Liver (tissue), 9 donors: ENCODE measurements around the gene EP400. TPM values are rescaled to one million over a fixed set of nuclear protein-coding genes. Genes with fewer than 3 reads are reported as not detected.

ENCODE experiments used
- DNase-seq: peaks from one replicate; pipeline ENCODE4 v3.0.0-alpha.2; 2017; ENCODE audit warnings: low spot score
- H3K27ac ChIP-seq, 2 donors: one replicate each; pipeline ENCODE4 v1.7.0; 2013; ENCODE audit warnings: inconsistent platforms in 2 of 2, low read length in 2 of 2, control low read depth in 1 of 2, low read depth in 1 of 2, mild to moderate bottlenecking in 1 of 2
- H3K27me3 ChIP-seq, 4 donors: one replicate each; pipeline versions ENCODE4 v1.6.1 to v1.7.0; 2013; ENCODE audit warnings: low read length in 3 of 4, inconsistent platforms in 1 of 4, mild to moderate bottlenecking in 1 of 4, moderate library complexity in 1 of 4; ENCODE audit not compliant: control insufficient read depth in 4 of 4, insufficient read depth in 4 of 4
- H3K36me3 ChIP-seq, 4 donors: one replicate each; pipeline versions ENCODE4 v1.6.1 to v1.7.0; 2013; ENCODE audit warnings: low read length in 3 of 4, mild to moderate bottlenecking in 3 of 4, low read depth in 1 of 4, moderate library complexity in 1 of 4; ENCODE audit not compliant: control insufficient read depth in 4 of 4, insufficient read depth in 3 of 4
- H3K4me1 ChIP-seq, 4 donors: one replicate each; pipeline versions ENCODE4 v1.6.1 to v1.7.0; 2013; ENCODE audit warnings: low read length in 3 of 4, mild to moderate bottlenecking in 3 of 4, moderate library complexity in 1 of 4; ENCODE audit not compliant: control insufficient read depth in 4 of 4, insufficient read depth in 4 of 4
- H3K4me3 ChIP-seq, 3 donors: one replicate each; pipeline versions ENCODE4 v1.6.1 to v1.7.0; 2013; ENCODE audit warnings: low read length in 3 of 3, control low read depth in 1 of 3, low read depth in 1 of 3, mild to moderate bottlenecking in 1 of 3
- H3K9ac ChIP-seq, 2 donors: one replicate each; pipeline ENCODE4 v1.7.0; 2013; ENCODE audit warnings: low read length in 2 of 2, mild to moderate bottlenecking in 2 of 2, moderate library complexity in 2 of 2, control low read depth in 1 of 2, low read depth in 1 of 2
- H3K9me3 ChIP-seq, 4 donors: one replicate each; pipeline versions ENCODE4 v1.6.1 to v1.7.0; 2013; ENCODE audit warnings: low read length in 3 of 4; ENCODE audit not compliant: control insufficient read depth in 4 of 4
- EGR1 ChIP-seq, 2 donors: IDR thresholded peaks; 2 replicates each; pipeline ENCODE4 v1.6.1; 2016 to 2018; ENCODE audit warnings: antibody characterized with exemption in 2 of 2, low read depth in 2 of 2
- FOXA1 ChIP-seq: IDR thresholded peaks from 2 replicates; pipeline ENCODE4 v1.6.1; 2016; ENCODE audit warnings: antibody characterized with exemption
- FOXA2 ChIP-seq: IDR thresholded peaks from 2 replicates; pipeline ENCODE4 v1.6.1; 2016; ENCODE audit warnings: antibody characterized with exemption
- GABPA ChIP-seq, 2 donors: IDR thresholded peaks in 1 of 2; conservative IDR thresholded peaks in 1 of 2; 2 replicates each; pipeline ENCODE4 v1.6.1; 2016; ENCODE audit warnings: antibody characterized with exemption in 2 of 2, mild to moderate bottlenecking in 1 of 2, moderate library complexity in 1 of 2
- HNF4A ChIP-seq, 2 donors: conservative IDR thresholded peaks; 2 replicates each; pipeline ENCODE4 v1.6.1; 2016; ENCODE audit warnings: antibody characterized with exemption in 2 of 2, mild to moderate bottlenecking in 2 of 2
- HNF4G ChIP-seq: IDR thresholded peaks from 2 replicates; pipeline ENCODE4 v1.6.1; 2016; ENCODE audit warnings: antibody characterized with exemption
- JUND ChIP-seq, 2 donors: IDR thresholded peaks; 2 replicates each; pipeline ENCODE4 v1.6.1; 2016; ENCODE audit warnings: antibody characterized with exemption in 2 of 2
- NR2F2 ChIP-seq: IDR thresholded peaks from 2 replicates; pipeline ENCODE4 v1.6.1; 2016; ENCODE audit warnings: antibody characterized with exemption
- RAD21 ChIP-seq, 2 donors: IDR thresholded peaks; 2 replicates each; pipeline ENCODE4 v1.6.1; 2016; ENCODE audit warnings: antibody characterized with exemption in 2 of 2, mild to moderate bottlenecking in 2 of 2
- RXRA ChIP-seq, 2 donors: IDR thresholded peaks; 2 replicates each; pipeline ENCODE4 v1.6.1; 2017 to 2018; ENCODE audit warnings: antibody characterized with exemption in 2 of 2, mild to moderate bottlenecking in 1 of 2
- SP1 ChIP-seq: IDR thresholded peaks from 2 replicates; pipeline ENCODE4 v1.6.1; 2018; ENCODE audit warnings: antibody characterized with exemption, mild to moderate bottlenecking
- TAF1 ChIP-seq: conservative IDR thresholded peaks from 2 replicates; pipeline ENCODE4 v1.6.1; 2016; ENCODE audit warnings: antibody characterized with exemption, mild to moderate bottlenecking
- WGBS: extraction: QIAGEN DNeasy Blood & Tissue Kit; methylation state at CpG from one replicate; pipeline ENCODE4 v1.1.7; 2013; 5-methylcytosine and 5-hydroxymethylcytosine counted together
- polyA plus RNA-seq, 2 donors: library from polyadenylated mRNA; stranded (reverse) in 1 of 2; unstranded in 1 of 2; fragments of 200-250 nt in 1 of 2; fragments of >200 nt in 1 of 2; fragmentation: Nextera tagmentation in 1 of 2; extraction: Ambion mirVana in 1 of 2; gene quantifications; one replicate each; pipeline versions ENCODE4 v1.2.1 to v1.2.3, GENCODE V29; 2013 to 2015
- total RNA-seq, 2 donors: library from RNA; depleted of rRNA; stranded (reverse); fragments of >200 nt; gene quantifications; one replicate each; pipeline ENCODE4 v1.2.3, GENCODE V29; 2014
- TF ChIP-seq, protein P1 (sequence below): IDR thresholded peaks from 2 replicates; pipeline ENCODE4 v1.6.1; 2016; ENCODE audit warnings: antibody characterized with exemption, mild to moderate bottlenecking
- TF ChIP-seq, protein P2 (sequence below): IDR thresholded peaks from 2 replicates; pipeline ENCODE4 v1.6.1; 2016; ENCODE audit warnings: antibody characterized with exemption
- TF ChIP-seq, protein P3 (sequence below): fragments of 150-350 bp; IDR thresholded peaks from 2 replicates; pipeline ENCODE4 v1.5.1; 2017; ENCODE audit warnings: improper control_type of control experiment, low read depth, low read length; ENCODE audit not compliant: missing input control
- TF ChIP-seq, protein P4 (sequence below): IDR thresholded peaks from 2 replicates; pipeline ENCODE4 v1.6.1; 2016; ENCODE audit warnings: antibody characterized with exemption
- donor health status: healthy.
- donor health status: healthy.
- donor health status: healthy.
- donor health status: healthy.
- donor health status: healthy.

EP400 gene
- total and polyA plus RNA-seq, 4 donors = 4.7 to 12.4 (median 7.1) TPM

DNA sequence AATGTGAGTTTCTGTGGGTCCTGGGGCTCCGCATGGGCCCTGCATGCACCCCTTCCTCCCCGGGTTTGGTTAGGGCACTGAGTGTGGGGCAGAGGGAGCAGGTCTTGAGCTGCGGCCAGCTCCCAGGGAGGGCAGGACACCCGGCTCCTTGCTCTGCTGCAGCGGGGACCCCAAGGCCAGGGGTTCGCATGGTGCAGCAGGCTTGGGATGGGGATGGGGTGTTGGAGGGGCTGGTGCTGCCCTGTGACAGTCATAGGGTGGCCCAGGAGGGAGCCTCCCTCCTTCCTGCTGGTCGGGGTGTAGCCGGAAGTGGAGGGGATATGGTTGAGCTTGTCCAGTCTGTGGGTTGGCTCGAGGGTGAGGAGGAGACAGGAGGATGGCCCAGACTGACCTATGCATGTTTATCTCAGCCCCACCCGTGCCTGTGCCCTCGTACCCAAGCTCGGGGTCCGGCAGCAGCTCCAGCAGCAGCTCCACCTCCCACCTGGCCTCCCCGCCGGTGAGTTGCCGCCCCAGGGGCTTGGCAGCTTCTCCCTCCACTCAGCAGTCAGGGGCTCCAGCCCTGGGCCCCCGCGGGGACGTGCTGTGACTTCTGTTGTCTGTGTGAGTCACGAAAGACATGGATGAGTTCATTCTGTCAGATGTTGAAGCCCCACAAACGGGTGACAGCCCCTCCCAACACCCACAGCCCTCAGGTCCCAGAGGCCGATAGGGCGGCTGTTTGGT, 39.3 kb upstream of the EP400 start (continued):
- TF ChIP-seq, protein P1, sequence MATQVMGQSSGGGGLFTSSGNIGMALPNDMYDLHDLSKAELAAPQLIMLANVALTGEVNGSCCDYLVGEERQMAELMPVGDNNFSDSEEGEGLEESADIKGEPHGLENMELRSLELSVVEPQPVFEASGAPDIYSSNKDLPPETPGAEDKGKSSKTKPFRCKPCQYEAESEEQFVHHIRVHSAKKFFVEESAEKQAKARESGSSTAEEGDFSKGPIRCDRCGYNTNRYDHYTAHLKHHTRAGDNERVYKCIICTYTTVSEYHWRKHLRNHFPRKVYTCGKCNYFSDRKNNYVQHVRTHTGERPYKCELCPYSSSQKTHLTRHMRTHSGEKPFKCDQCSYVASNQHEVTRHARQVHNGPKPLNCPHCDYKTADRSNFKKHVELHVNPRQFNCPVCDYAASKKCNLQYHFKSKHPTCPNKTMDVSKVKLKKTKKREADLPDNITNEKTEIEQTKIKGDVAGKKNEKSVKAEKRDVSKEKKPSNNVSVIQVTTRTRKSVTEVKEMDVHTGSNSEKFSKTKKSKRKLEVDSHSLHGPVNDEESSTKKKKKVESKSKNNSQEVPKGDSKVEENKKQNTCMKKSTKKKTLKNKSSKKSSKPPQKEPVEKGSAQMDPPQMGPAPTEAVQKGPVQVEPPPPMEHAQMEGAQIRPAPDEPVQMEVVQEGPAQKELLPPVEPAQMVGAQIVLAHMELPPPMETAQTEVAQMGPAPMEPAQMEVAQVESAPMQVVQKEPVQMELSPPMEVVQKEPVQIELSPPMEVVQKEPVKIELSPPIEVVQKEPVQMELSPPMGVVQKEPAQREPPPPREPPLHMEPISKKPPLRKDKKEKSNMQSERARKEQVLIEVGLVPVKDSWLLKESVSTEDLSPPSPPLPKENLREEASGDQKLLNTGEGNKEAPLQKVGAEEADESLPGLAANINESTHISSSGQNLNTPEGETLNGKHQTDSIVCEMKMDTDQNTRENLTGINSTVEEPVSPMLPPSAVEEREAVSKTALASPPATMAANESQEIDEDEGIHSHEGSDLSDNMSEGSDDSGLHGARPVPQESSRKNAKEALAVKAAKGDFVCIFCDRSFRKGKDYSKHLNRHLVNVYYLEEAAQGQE = no peak
- TF ChIP-seq TAF1 (no peak), GABPA (IDR thresholded peaks at IDR 0.05 in 1 of 2, conservative IDR thresholded peaks at IDR 0.05 in 1 of 2) (no peak)

DNA sequence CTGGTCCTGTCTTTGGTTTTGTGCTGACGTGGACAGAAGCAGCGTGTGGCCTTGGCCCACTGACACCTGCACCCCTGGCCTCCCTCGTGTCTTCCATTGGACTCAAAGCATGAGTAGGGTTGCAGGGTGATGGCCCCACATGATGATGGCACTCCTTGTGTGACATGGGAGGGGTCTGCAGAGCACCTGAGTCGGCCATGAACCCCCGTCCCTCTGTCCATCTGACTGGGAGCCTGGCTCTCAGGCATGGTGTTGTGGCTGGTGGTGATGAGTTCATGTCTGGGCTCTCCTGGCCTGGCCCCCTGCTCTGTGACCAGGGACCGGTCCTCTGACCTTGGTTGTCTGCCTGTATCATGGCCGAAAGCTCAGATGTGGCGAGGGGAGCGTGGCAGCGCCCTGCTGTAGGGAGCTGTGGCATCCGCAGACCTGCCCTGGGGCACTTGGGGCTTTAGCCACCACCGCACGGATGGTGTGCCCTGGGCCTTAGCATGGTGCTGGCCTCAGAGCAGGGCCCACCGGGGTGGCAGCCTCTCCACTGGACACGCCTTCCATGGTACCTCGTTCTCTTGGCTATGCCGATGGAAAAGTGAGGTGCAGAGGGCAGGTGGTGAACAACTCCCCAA, 38.6 kb upstream of the EP400 start:
- TF ChIP-seq, protein P2, sequence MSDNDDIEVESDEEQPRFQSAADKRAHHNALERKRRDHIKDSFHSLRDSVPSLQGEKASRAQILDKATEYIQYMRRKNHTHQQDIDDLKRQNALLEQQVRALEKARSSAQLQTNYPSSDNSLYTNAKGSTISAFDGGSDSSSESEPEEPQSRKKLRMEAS = no peak
- TF ChIP-seq JUND (IDR thresholded peaks at IDR 0.05) (no peak), GABPA (IDR thresholded peaks at IDR 0.05 in 1 of 2, conservative IDR thresholded peaks at IDR 0.05 in 1 of 2) (no peak), RAD21 (IDR thresholded peaks at IDR 0.05) (no peak), HNF4A (conservative IDR thresholded peaks at IDR 0.05) (no peak), NR2F2 (no peak), TAF1 (no peak), RXRA (IDR thresholded peaks at IDR 0.05) (no peak), FOXA2 (no peak), HNF4G (no peak), EGR1 (IDR thresholded peaks at IDR 0.05; ENCODE audit: low read depth in 2 of 2) (no peak), SP1 (no peak), FOXA1 (no peak)
- TF ChIP-seq, protein P3, sequence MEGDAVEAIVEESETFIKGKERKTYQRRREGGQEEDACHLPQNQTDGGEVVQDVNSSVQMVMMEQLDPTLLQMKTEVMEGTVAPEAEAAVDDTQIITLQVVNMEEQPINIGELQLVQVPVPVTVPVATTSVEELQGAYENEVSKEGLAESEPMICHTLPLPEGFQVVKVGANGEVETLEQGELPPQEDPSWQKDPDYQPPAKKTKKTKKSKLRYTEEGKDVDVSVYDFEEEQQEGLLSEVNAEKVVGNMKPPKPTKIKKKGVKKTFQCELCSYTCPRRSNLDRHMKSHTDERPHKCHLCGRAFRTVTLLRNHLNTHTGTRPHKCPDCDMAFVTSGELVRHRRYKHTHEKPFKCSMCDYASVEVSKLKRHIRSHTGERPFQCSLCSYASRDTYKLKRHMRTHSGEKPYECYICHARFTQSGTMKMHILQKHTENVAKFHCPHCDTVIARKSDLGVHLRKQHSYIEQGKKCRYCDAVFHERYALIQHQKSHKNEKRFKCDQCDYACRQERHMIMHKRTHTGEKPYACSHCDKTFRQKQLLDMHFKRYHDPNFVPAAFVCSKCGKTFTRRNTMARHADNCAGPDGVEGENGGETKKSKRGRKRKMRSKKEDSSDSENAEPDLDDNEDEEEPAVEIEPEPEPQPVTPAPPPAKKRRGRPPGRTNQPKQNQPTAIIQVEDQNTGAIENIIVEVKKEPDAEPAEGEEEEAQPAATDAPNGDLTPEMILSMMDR = no peak
- TF ChIP-seq, protein P1 = no peak
- TF ChIP-seq, protein P4, sequence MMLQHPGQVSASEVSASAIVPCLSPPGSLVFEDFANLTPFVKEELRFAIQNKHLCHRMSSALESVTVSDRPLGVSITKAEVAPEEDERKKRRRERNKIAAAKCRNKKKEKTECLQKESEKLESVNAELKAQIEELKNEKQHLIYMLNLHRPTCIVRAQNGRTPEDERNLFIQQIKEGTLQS = no peak
- H3K27me3 ChIP-seq = no peaks in the 10 kb centered on the region
- H3K4me1 ChIP-seq = peaks cover 0 to 6% (median 0%) of the 10 kb centered on the region in 4 donors
- H3K4me3 ChIP-seq = no peak overlapping the region
- H3K9ac ChIP-seq = no peak overlapping the region
- H3K27ac ChIP-seq = no peak overlapping the region
- 93% methylated on average over 17 of the region's 17 CpGs for WGBS
- H3K9me3 ChIP-seq = no peaks in the 10 kb centered on the region
- no peak for DNase-seq
- peaks cover 36 to 81% (median 48%) of the 10 kb centered on the region in 4 donors for H3K36me3 ChIP-seq
